Measurements from ENCODE around the gene BIRC3.
"Not testable (repeated sequence)": the region's sequence is repeated elsewhere in the genome, so short reads cannot be mapped to it uniquely, and the experiment has no call there.

BIRC3 gene

DNA sequence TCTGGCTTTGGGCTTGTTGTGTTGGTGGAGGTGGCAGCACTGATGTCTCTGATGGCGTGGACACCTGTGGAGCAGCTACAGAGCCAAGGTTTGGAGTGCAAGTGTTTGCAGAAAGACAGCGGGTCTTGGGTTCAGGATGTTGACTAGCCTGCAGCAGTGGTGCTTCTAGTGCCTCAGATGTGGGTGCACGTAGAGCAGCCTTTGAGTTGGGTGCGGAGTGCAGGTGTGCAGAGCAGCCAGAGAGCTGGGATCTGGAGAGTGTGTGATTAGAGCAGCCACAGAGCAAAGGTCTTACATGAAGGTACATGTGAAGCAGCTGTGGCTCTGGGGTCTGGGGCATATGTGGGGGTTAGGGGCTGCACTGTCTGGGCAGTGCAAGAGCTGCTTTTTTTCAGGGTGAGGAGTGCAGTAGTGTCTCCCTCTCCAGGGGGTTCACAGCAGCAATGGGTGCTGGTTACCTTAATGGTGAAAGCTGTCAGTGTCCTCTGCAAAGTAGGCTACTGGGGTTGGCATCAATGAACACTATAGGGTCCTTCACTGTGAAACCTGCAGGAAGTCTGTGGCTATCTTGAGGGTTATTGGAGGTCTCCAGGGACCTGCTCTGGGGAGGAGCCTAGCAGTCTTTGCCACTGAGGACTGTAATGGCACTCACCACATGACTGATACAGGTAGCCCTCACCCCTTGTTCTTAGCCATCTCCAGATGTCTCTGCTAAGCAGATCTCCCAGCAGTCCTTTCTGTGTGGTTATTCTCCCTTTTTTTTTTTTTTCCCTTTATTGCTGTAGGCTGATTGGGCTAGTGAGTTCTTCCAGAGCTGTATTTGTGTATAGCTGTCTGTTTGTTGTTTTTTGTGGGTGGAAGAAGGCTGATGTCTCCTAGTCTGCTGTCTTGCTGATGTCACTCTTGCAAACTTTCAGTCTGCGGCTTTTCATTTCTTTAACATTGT is 44.1 kb downstream of the BIRC3 start:
- CTCF ChIA-PET, result interaction anchor here (0.9 to 2.1 kb wide), 2 partner anchors 19 to 21 kb away, joined by 3 to 9 read pairs; no protein-coding TSS in a partner anchor
- H3K27me3 ChIP-seq (replicated peaks in 2 of 5; ENCODE audit: control insufficient read depth in 4 of 5, insufficient read depth in 5 of 5, low read length in 4 of 5), result no peaks in the 10 kb centered on the region
- peaks cover 30 to 72% (median 34%) of the 10 kb centered on the region in 4 experiments for H3K36me3 ChIP-seq (ENCODE audit: control insufficient read depth in 4 of 4, insufficient read depth in 4 of 4, low read length in 3 of 4)
- H3K9me3 ChIP-seq (ENCODE audit: control extremely low read depth in 1 of 5, control insufficient read depth in 4 of 5, insufficient read depth in 2 of 5, low read depth in 1 of 5, low read length in 4 of 5), result peaks cover 0 to 6% (median 2%) of the 10 kb centered on the region in 5 experiments
- H3K27ac ChIP-seq (ENCODE audit: insufficient read depth in 1 of 2, low read depth in 1 of 2, low read length in 2 of 2, poor library complexity in 1 of 2, severe bottlenecking in 2 of 2), result no peak overlapping the region
- POLR2A ChIA-PET, result no interaction called here
- peaks cover 0 to 5% (median 0%) of the 10 kb centered on the region in 4 experiments for H3K4me1 ChIP-seq (ENCODE audit: control extremely low read depth in 1 of 4, control insufficient read depth in 4 of 4, insufficient read depth in 4 of 4, low read length in 3 of 4)
- DNase-seq, result no peak
- no peak overlapping the region for H3K4me3 ChIP-seq (ENCODE audit: control insufficient read depth in 1 of 7, extremely low read depth in 1 of 7, insufficient read depth in 4 of 7, low read depth in 2 of 7, low read length in 6 of 7)
- WGBS (ENCODE audit: insufficient coverage), result 96% methylated on average over 4 of the region's 5 CpGs

DNA sequence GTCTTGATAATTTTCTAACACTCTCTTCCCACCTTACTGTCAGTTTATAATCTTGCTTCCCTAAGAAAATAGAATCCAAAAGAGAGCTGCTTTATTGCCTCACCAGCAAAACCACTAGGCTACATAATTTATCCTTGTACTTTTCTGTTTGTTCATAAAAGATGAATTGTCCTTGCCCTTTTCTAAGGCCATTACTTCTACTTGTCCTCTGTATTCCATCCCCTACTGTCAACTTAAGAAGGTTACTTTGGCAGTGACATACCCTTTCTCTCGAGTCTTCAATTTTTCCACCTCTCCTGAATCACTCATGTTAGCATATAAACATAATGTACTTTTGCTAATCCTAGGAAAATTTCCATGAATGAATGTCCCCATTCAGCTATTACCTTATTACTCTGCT is 47.7 kb downstream of the BIRC3 start:
- Histone ChIP-seq H3K36me3 (ENCODE audit: control insufficient read depth in 4 of 4, insufficient read depth in 4 of 4, low read length in 3 of 4) (peaks cover 29 to 62% (median 36%) of the 10 kb centered on the region in 4 experiments), H3K4me1 (ENCODE audit: control extremely low read depth in 1 of 4, control insufficient read depth in 4 of 4, insufficient read depth in 4 of 4, low read length in 3 of 4) (peaks cover 0 to 5% (median 0%) of the 10 kb centered on the region in 4 experiments), H3K9me3 (ENCODE audit: control extremely low read depth in 1 of 5, control insufficient read depth in 4 of 5, insufficient read depth in 2 of 5, low read depth in 1 of 5, low read length in 4 of 5) (peaks cover 0 to 2% (median 0%) of the 10 kb centered on the region in 5 experiments), H3K27me3 (replicated peaks in 2 of 5; ENCODE audit: control insufficient read depth in 4 of 5, insufficient read depth in 5 of 5, low read length in 4 of 5) (no peaks in the 10 kb centered on the region), H3K27ac (ENCODE audit: insufficient read depth in 1 of 2, low read depth in 1 of 2, low read length in 2 of 2, poor library complexity in 1 of 2, severe bottlenecking in 2 of 2) (no peak overlapping the region), H3K4me3 (ENCODE audit: control insufficient read depth in 1 of 7, extremely low read depth in 1 of 7, insufficient read depth in 4 of 7, low read depth in 2 of 7, low read length in 6 of 7) (no peak overlapping the region)
- CTCF ChIA-PET, result interaction anchor here (0.8 to 4.0 kb wide), 9 partner anchors 10 to 301 kb away, joined by 3 to 24 read pairs (median 5); no protein-coding TSS in a partner anchor
- WGBS (ENCODE audit: insufficient coverage), result 100% methylated on average over 1 of the region's 1 CpG
- POLR2A ChIA-PET, result no interaction called here
- DNase-seq, result no peak

DNA sequence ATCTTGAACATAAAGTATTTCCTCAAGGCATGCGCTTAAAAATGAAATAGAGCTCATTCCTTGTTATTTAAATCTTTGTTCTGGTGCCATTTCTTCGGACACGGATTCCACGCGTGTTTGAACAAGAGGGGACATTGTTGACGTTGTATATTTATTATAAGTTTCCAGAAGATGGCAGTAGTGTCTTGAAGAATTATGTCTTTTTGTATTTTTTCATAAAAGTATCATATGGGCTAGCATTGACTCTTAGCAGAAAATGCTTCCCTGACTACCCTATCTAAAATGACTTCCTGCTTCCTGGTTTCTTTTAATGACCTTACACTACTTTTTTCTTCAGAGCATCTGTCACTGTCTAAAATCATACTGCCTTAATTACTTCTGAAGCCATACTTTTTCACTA is 50.1 kb downstream of the BIRC3 start:
- Histone ChIP-seq H3K4me3 (ENCODE audit: control insufficient read depth in 1 of 7, extremely low read depth in 1 of 7, insufficient read depth in 4 of 7, low read depth in 2 of 7, low read length in 6 of 7) (no peak overlapping the region), H3K9me3 (ENCODE audit: control extremely low read depth in 1 of 5, control insufficient read depth in 4 of 5, insufficient read depth in 2 of 5, low read depth in 1 of 5, low read length in 4 of 5) (no peaks in the 10 kb centered on the region), H3K27me3 (replicated peaks in 2 of 5; ENCODE audit: control insufficient read depth in 4 of 5, insufficient read depth in 5 of 5, low read length in 4 of 5) (no peaks in the 10 kb centered on the region), H3K4me1 (ENCODE audit: control extremely low read depth in 1 of 4, control insufficient read depth in 4 of 4, insufficient read depth in 4 of 4, low read length in 3 of 4) (no peaks in the 10 kb centered on the region), H3K36me3 (ENCODE audit: control insufficient read depth in 4 of 4, insufficient read depth in 4 of 4, low read length in 3 of 4) (peaks cover 20 to 44% (median 27%) of the 10 kb centered on the region in 4 experiments), H3K27ac (ENCODE audit: insufficient read depth in 1 of 2, low read depth in 1 of 2, low read length in 2 of 2, poor library complexity in 1 of 2, severe bottlenecking in 2 of 2) (no peak overlapping the region)
- WGBS (ENCODE audit: insufficient coverage), result no CpG with 5 or more reads among the region's 6 CpGs
- CTCF ChIA-PET, result interaction anchor here (0.7 to 4.0 kb wide), 24 partner anchors 9 to 299 kb away, joined by 3 to 24 read pairs (median 5); no protein-coding TSS in a partner anchor
- POLR2A ChIA-PET, result no interaction called here
- DNase-seq, result peak; percentile 38 to 68 (median 61)

DNA sequence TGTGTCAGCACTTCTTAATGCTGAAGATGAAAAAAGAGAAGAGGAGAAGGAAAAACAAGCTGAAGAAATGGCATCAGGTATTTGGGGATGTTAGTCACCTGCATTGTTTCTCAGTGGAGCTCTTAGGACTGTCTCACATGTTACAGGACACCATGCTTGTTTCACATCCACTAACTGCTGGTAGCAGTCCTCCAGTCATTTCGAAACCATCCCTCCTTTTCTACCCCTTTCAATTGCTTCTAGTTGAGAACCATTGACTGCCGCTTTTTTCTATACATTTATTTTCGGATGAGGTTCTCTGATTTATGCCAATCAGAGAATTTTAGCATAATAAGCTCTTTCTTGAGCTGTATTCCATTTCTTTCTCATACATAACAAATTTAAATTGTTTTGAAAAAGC is 51.2 kb downstream of the BIRC3 start:
- H3K4me3 ChIP-seq (ENCODE audit: control insufficient read depth in 1 of 7, extremely low read depth in 1 of 7, insufficient read depth in 4 of 7, low read depth in 2 of 7, low read length in 6 of 7), result no peak overlapping the region
- ChIA-PET CTCF (interaction anchor here (0.9 to 4.0 kb wide), 16 partner anchors 10 to 298 kb away, joined by 3 to 20 read pairs (median 6); no protein-coding TSS in a partner anchor), POLR2A (interaction anchor here (0.9 kb wide), 1 partner anchor 9 kb away, joined by 3 read pairs; no protein-coding TSS in a partner anchor)
- H3K27me3 ChIP-seq (replicated peaks in 2 of 5; ENCODE audit: control insufficient read depth in 4 of 5, insufficient read depth in 5 of 5, low read length in 4 of 5), result no peaks in the 10 kb centered on the region
- 100% methylated on average over 3 of the region's 3 CpGs for WGBS (ENCODE audit: insufficient coverage)
- H3K9me3 ChIP-seq (ENCODE audit: control extremely low read depth in 1 of 5, control insufficient read depth in 4 of 5, insufficient read depth in 2 of 5, low read depth in 1 of 5, low read length in 4 of 5), result no peaks in the 10 kb centered on the region
- H3K27ac ChIP-seq (ENCODE audit: insufficient read depth in 1 of 2, low read depth in 1 of 2, low read length in 2 of 2, poor library complexity in 1 of 2, severe bottlenecking in 2 of 2), result no peak overlapping the region
- DNase-seq, result no peak
- H3K36me3 ChIP-seq (ENCODE audit: control insufficient read depth in 4 of 4, insufficient read depth in 4 of 4, low read length in 3 of 4), result peaks cover 14 to 35% (median 26%) of the 10 kb centered on the region in 4 experiments
- H3K4me1 ChIP-seq (ENCODE audit: control extremely low read depth in 1 of 4, control insufficient read depth in 4 of 4, insufficient read depth in 4 of 4, low read length in 3 of 4), result no peaks in the 10 kb centered on the region

DNA sequence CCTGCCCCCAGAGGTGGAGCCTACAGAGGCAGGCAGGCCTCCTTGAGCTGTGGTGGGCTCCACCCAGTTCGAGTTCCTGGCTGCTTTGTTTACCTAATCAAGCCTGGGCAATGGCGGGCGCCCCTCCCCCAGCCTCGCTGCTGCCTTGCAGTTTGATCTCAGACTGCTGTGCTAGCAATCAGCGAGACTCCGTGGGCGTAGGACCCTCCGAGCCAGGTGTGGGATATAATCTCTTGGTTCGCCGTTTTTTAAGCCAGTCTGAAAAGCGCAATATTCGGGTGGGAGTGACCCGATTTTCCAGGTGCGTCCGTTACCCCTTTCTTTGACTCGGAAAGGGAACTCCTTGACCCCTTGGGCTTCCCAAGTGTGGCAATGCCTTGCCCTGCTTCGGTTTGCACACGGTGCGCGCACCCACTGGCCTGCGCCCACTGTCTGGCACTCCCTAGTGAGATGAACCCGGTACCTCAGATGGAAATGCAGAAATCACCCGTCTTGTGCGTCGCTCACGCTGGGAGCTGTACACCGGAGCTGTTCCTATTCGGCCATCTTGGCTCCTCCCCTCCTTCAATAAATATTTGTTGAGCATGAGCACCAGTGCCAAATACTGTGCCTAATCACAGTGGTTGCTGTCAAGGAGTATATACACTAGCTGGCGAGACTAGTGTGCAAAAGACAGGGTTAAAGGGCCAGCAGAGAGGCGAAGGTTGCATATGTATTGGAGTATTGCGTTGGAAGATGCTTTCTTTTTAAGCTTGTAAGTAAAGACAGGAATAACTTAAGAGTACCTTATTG is 57.5 kb downstream of the BIRC3 start:
- POLR2A ChIA-PET, result interaction anchor here (1.0 kb wide), 1 partner anchor 29 kb away, joined by 4 read pairs; no protein-coding TSS in a partner anchor
- not testable (repeated sequence) for DNase-seq; H3K4me1 ChIP-seq (ENCODE audit: control extremely low read depth in 1 of 4, control insufficient read depth in 4 of 4, insufficient read depth in 4 of 4, low read length in 3 of 4); H3K9me3 ChIP-seq (ENCODE audit: control extremely low read depth in 1 of 5, control insufficient read depth in 4 of 5, insufficient read depth in 2 of 5, low read depth in 1 of 5, low read length in 4 of 5); H3K27me3 ChIP-seq (replicated peaks in 2 of 5; ENCODE audit: control insufficient read depth in 4 of 5, insufficient read depth in 5 of 5, low read length in 4 of 5); H3K27ac ChIP-seq (ENCODE audit: insufficient read depth in 1 of 2, low read depth in 1 of 2, low read length in 2 of 2, poor library complexity in 1 of 2, severe bottlenecking in 2 of 2); H3K4me3 ChIP-seq (ENCODE audit: control insufficient read depth in 1 of 7, extremely low read depth in 1 of 7, insufficient read depth in 4 of 7, low read depth in 2 of 7, low read length in 6 of 7)
- CTCF ChIA-PET, result interaction anchor here (1.5 to 2.4 kb wide), 4 partner anchors 8 to 87 kb away, joined by 5 to 19 read pairs (median 8); no protein-coding TSS in a partner anchor
- H3K36me3 ChIP-seq (ENCODE audit: control insufficient read depth in 4 of 4, insufficient read depth in 4 of 4, low read length in 3 of 4), result peaks cover 4 to 33% (median 18%) of the 10 kb centered on the region in 4 experiments
- 98% methylated on average over 21 of the region's 31 CpGs for WGBS (ENCODE audit: insufficient coverage)

DNA sequence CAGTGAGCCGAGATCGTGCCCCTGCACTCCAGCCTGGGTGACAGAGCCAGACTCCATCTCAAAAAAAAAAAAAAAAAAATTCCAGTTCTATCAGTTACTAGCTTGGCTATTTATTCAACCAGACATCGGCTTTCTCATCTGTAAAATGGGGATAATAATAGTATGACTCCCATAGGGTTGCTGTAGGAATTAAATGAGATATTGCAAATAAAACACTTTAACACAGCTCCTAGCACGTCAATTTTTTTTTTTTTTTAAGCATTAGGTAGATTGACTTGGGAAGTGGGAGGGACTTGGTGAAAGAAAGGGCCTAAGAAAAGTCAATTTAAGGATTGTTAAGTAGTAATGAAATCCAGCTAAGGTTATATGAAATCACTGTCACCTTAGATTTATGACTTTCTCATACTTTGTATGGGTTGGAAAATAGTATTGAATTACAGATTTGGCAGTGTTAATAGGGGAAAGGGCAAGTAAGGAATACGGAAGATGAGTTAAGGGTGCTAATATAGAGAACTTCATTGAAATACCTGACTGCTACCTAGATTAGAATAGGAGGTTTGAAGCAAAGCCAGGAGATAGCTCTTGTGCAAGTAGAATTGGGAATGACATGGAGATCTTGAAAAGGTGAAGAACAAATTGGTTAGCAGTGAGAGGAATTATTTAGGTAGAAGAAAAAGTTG is 58.6 kb downstream of the BIRC3 start:
- H3K27ac ChIP-seq (ENCODE audit: insufficient read depth in 1 of 2, low read depth in 1 of 2, low read length in 2 of 2, poor library complexity in 1 of 2, severe bottlenecking in 2 of 2), result no peak overlapping the region
- no peak for DNase-seq
- ChIA-PET POLR2A (interaction anchor here (1.0 kb wide), 1 partner anchor 30 kb away, joined by 4 read pairs; no protein-coding TSS in a partner anchor), CTCF (interaction anchor here (1.1 to 2.4 kb wide), 5 partner anchors 9 to 88 kb away, joined by 4 to 19 read pairs (median 7); no protein-coding TSS in a partner anchor)
- H3K4me3 ChIP-seq (ENCODE audit: control insufficient read depth in 1 of 7, extremely low read depth in 1 of 7, insufficient read depth in 4 of 7, low read depth in 2 of 7, low read length in 6 of 7), result no peak overlapping the region
- WGBS (ENCODE audit: insufficient coverage), result 100% methylated on average over 2 of the region's 5 CpGs
- no peaks in the 10 kb centered on the region for H3K4me1 ChIP-seq (ENCODE audit: control extremely low read depth in 1 of 4, control insufficient read depth in 4 of 4, insufficient read depth in 4 of 4, low read length in 3 of 4)
- H3K27me3 ChIP-seq (replicated peaks in 2 of 5; ENCODE audit: control insufficient read depth in 4 of 5, insufficient read depth in 5 of 5, low read length in 4 of 5), result no peaks in the 10 kb centered on the region
- H3K36me3 ChIP-seq (ENCODE audit: control insufficient read depth in 4 of 4, insufficient read depth in 4 of 4, low read length in 3 of 4), result peaks cover 4 to 36% (median 19%) of the 10 kb centered on the region in 4 experiments
- H3K9me3 ChIP-seq (ENCODE audit: control extremely low read depth in 1 of 5, control insufficient read depth in 4 of 5, insufficient read depth in 2 of 5, low read depth in 1 of 5, low read length in 4 of 5), result no peaks in the 10 kb centered on the region

All from common myeloid progenitor, CD34-positive (primary cell).